ENCODE data around the gene RPRD1B.

The RPRD1B gene

GRCh38 chr20:38121741-38122140 is 88.2 kb downstream of the RPRD1B start:
- DNase-seq (ENCODE audit: low read depth) = no peak

DNA sequence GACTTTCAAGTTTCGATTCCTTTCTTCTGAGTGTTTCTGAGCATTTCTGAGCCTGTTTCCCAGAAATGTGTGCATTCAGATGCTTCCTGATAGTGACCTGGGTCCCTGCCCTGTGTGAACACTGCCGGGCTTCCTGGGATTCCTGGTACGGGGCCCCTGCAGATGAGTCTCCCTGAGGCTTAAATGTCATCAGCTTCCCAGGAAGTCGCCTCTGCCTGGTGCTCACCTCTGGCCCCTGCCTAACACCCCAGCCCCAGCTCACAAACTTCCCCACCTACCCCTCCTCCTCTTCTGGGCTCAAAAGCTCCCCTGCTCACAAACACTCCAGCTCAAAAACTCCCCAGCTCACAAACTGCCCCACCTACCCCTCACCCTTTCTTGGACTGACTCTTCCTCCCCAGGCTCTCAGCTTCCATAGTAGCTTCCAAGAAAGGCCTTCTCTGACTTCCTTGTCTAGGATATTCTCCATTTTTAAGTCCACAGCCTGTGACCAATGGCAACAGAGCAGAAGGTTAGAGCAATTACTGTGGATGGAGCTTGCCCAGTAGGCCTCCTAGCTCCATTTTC is 89.6 kb downstream of the RPRD1B start:
- no peak for DNase-seq (ENCODE audit: low read depth)

DNA sequence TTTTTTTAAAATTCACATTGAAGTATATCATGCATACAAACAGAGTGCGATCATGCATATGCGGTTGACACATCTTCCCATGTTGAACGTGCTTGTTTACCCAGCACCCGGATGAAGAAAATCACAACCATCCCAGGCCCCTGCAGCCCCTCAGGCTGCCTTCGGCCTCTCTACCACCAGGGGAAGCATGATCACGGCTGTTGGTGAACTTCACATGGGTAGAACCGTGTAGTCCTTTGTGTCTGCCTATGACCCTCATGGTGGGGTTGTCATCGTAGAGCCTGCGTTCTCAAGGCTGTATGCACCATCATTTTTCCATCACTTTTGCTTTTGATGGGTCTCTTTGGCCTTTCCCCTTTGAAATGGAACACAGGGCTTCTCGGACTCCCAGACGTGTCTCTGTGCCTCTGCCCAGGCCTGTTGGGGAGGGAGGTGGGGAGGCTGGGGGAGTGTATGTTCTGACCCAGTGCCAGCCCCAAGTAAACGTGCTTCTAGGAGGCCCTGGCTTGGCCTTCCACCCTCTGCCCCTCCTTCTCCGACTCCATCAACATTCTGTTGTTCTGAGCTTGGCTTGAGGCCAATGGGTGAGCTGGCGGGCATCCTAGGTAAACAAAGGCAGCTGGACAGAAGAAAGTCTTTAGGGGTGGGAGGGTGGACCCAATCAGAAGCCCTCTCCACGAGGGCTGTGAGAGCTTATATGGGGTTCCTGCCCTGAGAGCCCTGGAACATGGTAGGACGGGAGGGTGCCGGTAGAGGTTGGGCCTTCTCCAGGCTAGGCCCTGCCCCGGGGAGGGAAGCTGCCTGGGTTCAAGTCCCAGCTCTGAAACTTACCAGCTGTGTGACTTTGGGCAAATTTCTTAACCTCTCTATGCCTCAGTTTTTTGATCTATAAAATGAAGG is 91.9 kb downstream of the RPRD1B start:
- DNase-seq (ENCODE audit: low read depth) = no peak

DNA sequence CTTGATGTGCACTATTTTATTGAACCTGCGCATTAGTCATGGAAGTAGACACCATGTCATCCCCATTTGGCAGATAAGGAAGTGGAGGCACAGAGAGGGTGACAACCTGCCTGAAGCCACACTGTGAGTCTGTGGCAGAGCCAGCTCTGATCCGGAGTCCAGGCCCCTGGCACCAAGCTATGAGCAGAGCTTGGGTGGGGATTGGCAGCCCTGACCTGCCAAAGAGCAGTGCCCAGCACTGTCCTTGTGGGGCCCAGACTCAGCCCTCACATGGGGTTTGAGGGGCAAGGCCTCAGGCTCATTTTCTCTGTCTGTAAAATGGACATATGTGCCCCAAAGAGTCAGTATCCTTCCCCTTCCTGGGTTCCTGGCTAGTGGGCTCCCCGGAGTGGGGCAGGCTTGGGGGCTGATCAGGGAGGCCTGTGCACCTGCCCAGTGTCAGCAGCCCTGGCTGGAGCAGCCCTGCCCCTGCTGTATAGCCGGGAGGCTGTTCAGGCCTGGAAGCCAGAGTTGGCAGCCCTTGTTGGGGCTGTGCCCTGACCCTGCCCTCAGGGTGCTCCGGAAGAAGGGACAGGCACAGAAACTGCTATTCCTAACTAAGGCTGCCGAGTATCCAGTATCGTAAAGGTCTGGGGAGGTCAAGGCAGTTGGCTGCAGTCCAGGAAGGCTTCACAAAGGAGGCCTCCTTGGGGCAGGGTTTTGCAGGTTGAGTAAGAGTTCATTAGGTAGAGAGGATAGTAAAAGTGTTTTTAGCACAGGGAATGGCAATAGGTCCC is 92.8 kb downstream of the RPRD1B start:
- no peak for DNase-seq (ENCODE audit: low read depth)

DNA sequence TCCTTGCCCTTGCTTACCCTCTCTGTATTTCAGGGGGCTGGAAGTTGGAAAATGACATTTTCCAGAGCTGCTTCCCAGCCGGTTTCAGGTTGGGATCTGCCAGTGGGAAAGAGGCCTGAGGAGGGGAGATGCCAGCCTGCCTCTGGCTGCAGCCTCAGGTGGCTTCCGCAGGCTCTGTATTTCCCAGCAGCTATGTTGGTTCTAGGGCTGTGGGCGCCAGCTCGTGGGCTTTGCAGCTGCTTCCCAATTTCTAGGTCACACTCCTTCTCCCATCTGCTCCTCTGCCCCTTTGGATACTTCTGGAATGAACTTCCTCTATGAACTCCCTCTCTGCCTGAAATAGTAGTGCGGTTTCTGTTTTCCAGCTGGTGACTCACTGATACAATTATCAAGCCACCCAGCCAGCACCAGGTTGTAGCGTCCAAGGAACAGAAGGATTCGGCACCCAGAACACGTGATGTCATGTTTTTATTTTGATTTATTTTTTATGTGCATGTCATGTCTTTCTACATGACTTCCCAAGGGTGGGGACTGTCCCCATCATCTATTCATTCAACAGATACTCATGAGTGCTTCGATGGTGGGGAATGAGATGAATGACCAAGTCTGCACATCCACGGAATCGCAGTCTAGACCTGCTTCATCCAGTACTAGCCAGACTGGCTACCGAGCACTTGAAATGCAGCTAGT is 93.5 kb downstream of the RPRD1B start:
- DNase-seq (ENCODE audit: low read depth) = no peak

DNA sequence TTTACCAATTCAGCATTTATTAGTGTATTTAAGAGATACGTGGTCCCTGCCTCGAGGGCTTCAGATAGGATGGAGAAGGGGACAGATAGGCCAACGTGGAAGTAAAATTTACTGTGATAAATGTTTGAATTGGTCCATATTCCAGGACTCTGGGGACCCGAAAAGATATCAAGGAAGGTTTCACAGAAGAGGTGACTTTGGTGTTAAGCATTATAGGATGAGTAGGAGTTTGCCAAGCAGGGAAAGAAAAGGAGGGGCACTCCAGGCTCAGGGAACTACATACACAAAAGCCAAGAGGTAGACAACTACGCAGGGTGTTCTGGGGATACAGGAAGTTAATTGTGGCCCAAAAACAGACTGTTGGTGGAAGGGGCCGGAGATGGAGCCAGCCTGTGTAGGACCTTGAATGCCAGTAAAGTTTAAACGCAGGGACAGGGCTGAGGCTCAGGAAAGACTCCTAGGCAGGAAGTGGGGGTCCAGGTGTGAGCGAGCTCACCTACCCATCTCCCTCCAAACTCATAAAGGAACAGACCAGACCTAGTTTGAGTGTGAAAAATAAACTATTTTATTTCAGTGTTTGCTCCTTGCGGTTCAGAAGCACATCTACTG is 94.5 kb downstream of the RPRD1B start:
- DNase-seq (ENCODE audit: low read depth) = no peak

DNA sequence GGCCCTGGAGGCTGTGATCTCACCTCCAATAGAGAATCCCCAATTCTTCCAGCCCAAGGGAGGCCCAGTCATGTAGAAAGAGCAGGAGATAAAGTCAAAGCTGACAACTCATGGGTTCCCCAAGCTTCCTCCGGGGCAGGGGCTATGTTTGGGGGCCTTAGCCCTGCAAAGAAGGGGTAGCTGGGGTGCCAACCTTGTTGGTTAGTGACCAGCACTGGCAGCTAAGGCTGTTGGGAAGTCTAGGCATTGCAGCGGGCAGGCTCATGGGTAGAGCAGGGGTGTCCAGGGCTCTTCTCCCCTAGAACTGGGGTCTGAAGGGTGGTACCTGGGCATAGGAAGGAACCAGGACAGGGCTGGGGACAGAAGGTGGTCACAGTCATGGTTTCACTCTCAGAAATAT is 95.1 kb downstream of the RPRD1B start:
- no peak for DNase-seq (ENCODE audit: low read depth)

DNA sequence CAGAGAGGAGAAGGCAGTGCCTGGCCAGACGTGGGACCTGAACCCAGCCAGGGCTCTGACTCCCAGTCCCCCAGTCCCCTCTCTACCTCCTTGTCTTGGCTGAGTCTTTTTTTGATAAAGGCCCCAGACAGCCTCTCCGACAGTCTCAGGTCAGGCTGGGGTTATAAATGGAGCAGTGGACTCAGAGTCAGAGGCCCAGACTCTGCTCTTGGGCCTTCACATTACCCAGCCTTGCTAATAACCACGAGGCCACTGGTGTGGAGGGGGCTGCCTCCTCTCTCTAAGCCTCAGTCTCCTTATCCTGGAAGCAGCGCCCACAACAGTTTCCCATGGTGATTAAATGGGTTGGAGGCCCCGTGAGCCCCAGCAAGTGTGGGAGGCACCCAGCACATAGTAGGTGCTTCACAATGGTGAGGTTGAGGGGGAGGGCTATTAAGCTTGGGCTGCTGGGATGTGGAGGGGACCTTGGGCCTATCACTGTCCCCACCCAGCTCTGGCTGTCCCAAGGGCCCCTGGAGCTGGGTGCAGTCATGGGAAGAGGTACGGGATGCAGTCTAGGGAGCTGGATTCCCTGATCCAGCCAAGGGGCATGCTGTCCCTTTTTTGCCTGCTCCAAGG is 95.8 kb downstream of the RPRD1B start:
- DNase-seq (ENCODE audit: low read depth) = no peak

DNA sequence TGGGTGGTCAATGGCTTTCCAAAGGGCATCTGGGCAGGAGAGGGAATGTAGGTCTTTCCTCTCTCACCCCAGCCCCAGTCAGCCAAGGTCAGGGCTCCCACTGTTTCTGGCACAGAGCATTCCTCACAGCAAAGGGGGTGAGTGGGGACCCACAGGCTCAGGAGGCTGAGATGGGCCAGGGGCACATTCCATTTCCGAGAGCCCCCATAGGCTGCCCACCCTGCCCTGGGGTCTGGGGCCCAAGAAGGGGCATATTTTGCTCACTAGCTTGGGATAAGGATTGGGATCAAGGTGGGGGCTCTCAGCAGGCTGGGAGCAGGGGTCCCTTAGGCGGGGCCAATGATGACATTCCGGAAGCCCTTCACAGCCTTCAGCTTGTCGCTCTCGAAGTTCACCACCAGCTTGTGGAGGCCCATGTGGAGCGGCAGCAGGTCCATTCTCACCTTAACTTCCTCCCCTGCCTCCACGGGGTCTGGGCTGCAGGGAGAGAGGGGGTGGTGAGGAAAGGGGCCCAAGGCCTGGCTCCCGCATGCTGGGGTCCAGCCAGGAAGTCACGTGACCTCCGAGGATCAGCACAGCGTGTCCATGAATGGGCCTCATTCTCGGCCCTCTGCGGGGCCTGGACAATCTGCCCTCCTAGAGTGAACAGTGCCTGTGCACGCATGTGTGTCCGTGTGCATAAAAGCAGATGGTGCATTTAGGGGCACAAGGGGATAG is 96.5 kb downstream of the RPRD1B start:
- DNase-seq (ENCODE audit: low read depth) = no peak

DNA sequence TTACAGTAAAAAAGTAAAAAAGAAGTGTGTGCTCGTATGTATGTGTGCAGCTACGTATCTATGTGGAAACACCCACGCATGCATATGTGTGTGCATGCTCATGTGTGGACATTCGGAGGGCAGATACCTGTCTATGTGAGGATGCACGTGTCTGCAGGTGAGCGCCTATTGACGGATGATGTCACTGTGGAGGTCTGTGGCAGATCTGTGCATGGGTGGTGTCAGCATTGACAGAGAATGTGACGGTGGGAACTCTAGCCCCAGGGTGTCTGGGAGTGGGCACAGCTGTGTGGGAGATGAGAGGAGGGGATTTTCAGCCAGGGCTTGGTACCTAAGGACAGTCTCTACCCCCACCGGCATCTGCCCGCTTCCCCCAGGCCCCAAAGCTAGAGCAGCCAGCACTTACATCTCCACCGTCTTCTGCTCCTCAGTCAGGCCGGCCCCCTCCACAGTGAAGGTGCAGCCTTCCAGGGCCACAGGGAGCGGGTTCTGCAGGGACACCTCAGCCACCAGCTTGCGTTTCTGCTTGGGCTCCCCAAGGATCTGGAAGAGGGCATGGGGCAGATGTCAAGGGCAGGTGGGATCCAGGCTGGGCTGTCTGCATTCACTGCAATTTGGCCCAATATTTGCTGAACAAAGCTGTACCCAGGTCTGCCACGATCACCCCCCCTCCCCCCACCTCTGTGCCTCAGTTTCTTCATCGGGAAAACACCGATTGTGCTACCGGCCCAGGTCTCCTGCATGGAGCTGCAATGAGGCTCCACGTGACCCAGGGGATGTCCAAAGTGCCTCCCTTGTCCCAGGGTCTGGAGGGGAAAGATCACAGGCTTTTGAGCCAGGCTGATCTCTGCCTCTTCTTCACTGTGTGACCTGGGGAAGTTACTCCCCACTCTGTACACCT is 97.4 kb downstream of the RPRD1B start:
- no peak for DNase-seq (ENCODE audit: low read depth)

GRCh38 chr20:38131588-38132121 is 98.1 kb downstream of the RPRD1B start:
- DNase-seq (ENCODE audit: low read depth) = no peak

DNA sequence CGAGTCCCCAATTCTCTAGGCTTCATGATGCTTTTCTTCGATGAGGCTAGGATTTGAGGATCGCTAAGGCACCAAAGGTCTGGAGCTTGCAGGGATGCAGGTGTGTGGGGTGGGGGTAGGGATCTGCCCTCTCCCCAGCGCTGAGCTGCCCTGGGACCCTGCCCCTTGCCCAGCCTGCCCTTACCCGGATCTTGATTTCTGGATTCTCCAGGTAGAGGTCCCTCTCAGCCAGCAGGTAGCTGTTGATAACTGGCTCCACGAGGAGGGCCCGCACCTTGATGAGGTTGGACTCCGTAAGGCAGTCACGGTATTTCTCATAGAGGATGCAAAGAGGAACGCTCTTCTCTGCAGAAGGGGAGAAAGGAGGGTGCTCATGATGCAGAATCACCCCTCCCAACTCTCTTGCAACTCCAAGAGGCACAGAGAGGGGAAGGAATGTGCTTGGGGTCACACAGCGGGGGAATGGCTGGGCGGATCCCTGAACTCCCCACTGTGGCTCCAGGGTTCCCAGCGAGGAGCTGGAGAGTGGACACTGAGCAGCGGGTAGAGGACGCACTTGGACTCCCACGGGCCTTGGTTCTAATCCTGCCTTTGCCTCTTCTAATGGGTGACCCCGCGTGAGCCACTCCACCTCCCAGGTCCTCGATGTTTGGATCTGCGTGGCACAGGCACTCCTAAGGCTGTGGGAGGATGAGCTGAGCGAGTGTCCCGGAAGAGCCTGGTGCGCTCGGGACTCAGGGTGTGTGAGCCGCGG is 98.8 kb downstream of the RPRD1B start:
- DNase-seq (ENCODE audit: low read depth) = no peak

DNA sequence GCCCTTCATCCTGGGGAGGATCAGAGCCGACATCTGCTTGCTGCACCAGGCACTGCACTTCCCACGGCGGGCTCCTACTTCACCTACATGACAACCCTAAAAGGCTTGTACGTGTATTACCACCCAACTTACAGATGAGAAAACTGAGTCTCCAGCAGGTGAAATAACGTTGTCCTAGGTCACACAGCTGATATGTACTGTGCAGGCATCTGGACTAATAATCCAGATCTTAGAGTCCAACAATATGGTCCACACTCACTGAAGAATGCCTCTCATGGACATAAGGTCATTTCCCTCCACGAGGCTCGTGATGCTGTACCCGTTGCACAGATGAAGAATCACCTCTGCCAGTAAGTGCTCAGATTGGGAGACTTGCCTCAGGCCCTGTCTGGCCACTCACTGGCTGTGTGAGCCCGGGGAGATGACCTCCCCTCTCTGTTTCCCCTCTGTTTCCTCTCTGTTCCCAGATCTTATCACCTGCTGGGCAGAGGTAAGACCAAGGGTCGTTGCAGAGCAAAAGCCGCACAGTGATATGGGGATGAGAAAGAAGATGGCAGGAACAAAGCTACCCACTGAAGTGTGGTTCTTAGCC is 99.5 kb downstream of the RPRD1B start:
- no peak for DNase-seq (ENCODE audit: low read depth)

DNA sequence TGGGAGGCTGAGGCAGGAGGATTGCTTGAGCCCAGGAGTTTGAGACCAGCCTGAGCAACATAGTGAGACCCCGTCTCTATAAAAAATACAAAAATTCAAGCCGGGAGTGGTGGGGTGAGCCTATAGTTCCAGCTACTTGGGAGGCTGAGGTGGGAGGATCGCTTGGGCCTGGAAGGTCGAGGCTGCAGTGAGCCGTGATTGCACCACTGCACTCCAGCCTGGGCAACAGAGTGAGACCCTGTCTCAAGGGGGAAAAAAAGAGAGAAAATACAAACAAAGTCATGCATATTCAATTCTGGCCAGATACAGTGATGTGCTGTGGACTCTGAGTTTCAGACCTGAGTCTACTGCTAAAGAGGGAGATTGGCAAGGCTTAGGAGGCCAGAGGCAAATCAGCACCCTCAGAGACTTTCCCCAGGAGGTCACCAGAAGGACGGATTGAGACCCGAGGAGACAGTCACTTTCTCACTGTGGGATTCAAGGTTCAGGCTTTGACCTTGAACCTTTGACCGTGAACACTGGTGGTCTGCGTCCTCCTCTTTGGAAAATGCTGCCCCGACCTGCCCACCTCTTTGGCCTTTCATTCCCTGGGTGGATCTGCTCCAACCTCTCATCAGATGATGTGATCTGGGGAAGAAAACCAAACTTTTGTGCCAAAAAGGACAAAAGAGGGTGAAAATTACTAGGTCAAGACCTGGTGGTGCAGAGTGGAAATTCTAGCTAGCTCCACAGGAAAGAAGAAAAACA is 100.3 kb downstream of the RPRD1B start:
- DNase-seq (ENCODE audit: low read depth) = no peak

- DNase-seq (ENCODE audit: low read depth) = no peak
Measured at GRCh38 chr20:38134427-38135270, 101.1 kb downstream of the RPRD1B start.

GRCh38 chr20:38135271-38135650 is 101.7 kb downstream of the RPRD1B start:
- DNase-seq (ENCODE audit: low read depth) = no peak

Measured in stimulated activated CD4-positive, alpha-beta T cell treated with anti-CD3 and anti-CD28 coated beads, Interleukin-2, amount 100 ng/mL, for 4 hours (primary cell).